Measurements from ENCODE around the gene STARD7. TPM values are rescaled to one million over a fixed set of nuclear protein-coding genes. Genes with fewer than 3 reads are reported as not detected.
"Not testable (repeated sequence)": the region's sequence is repeated elsewhere in the genome, so short reads cannot be mapped to it uniquely, and the experiment has no call there.

STARD7 gene
- total RNA-seq (2014; rRNA removed; shearing (Covaris generic)): 208 and 228 TPM in 2 replicates
- 125 and 154 TPM in 2 replicates for polyA plus RNA-seq (2015; cell fraction: cytosol; rRNA removed)
- 113 and 157 TPM in 2 replicates for polyA plus RNA-seq (2015; cell fraction: nucleus; rRNA removed)

GRCh38 chr2:96208143-96209010 is at the start of gene STARD7:
Gene STARD7 (minus strand): TSS chr2:96208827. CDS start chr2:96208434, 393 bp downstream.
- in situ Hi-C loops (cut with HindIII; ENCODE audit: low pct_unique_long_range_greater_than_20kb, low sequenced_read_pairs): no loop called here
- peak; percentile 95 for DNase-seq (ENCODE audit: low read depth, low spot score)

DNA sequence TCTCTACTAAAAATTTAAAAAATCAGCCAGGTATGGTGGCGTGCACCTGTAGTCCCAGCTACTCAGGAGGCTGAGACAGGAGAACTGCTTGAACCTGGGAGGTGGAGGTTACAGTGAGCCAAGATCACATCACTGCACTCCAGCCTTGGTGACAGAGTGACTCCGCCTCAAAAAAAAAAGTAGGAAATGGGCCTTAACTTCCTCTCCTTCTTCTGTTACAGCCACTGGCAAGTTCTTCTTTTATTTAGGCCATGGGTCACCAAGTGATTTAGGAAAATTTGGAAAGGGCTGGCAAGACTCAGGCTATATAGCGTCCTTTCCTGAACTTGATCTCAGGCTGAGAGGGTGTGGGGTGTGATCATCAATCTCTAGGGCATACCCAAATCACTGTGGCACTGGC is 49.1 kb upstream of the STARD7 start:
- DNase-seq (ENCODE audit: low read depth, low spot score); in situ Hi-C loops (cut with HindIII; ENCODE audit: low pct_unique_long_range_greater_than_20kb, low sequenced_read_pairs): not testable (repeated sequence)

GRCh38 chr2:96256611-96257113 is 48.0 kb upstream of the STARD7 start:
- in situ Hi-C loops (cut with HindIII; ENCODE audit: low pct_unique_long_range_greater_than_20kb, low sequenced_read_pairs): no loop called here
- DNase-seq (ENCODE audit: low read depth, low spot score): no peak

- DNase-seq (ENCODE audit: low read depth, low spot score): no peak
- in situ Hi-C loops (cut with HindIII; ENCODE audit: low pct_unique_long_range_greater_than_20kb, low sequenced_read_pairs): no loop called here
These were observed 45.9 kb upstream of the STARD7 start for GRCh38 chr2:96254571-96254970.

DNA sequence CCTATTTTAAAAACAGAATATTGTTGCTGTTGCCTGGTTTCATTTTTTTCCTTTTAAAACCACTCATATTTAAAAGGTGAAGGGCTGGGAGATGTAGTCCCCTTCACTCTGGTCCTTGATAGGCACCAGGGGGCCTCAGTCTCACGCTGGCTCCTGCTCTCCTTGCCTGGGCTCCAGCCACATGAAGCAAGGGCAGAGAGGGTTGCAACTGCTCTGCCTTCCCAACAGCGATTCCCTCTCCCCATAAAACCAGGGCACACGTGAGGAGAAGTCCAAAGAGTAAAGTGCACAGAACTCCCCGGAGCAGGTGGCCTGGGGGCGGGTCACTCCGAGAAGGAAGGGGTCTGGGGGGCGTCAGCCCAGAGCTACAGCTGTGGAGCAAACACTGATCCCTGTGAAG is 44.4 kb upstream of the STARD7 start:
- in situ Hi-C loops (cut with HindIII; ENCODE audit: low pct_unique_long_range_greater_than_20kb, low sequenced_read_pairs): no loop called here
- no peak for DNase-seq (ENCODE audit: low read depth, low spot score)

DNA sequence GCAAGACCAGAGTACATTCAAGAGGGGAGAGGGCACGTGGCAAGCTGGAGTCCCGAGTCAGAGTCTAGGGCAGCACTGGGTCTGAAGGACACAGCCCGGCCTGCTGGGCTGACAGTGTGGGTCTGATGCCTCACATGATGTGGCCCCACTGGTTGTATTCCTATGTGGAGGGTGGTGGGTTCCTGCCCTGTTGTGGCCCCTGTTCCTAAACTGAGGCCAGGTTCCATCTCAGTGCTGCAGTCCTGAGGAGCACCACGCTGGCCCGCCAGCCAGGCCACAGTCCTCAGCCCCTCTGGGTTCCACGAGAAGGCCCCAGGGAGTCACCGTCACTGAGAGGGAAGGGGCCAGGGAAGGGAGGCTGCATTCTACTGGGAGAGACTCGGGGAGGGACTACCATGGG is 43.9 kb upstream of the STARD7 start:
- DNase-seq (ENCODE audit: low read depth, low spot score): no peak
- in situ Hi-C loops (cut with HindIII; ENCODE audit: low pct_unique_long_range_greater_than_20kb, low sequenced_read_pairs): no loop called here

DNA sequence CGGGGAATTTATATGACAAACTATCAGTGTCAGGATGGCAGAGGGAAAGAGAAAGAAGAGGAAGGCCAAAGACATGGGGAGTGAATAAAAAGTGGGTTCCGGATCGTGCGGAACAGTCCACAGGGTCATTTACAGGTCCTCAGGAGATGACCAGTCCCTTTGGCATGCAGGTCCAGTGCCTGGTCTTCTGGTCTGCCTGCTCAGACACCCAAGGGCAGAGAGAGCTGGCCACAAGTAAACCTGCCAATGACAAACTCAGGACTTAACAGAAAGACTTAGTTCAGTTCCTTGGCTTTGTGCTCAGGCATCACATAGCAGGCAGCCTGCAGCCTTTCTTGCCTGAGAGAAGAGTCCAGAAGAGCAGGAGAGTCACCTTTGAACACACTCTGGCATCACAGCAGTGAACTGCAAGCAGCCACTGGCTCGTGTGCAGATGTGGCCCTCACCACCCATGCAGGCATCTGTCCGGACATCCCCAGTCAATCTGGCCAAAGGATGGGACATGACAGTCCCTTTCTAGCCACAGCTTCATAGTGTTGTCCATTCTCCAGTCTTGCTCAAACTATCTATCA is 43.2 kb upstream of the STARD7 start:
- peak; percentile 59 for DNase-seq (ENCODE audit: low read depth, low spot score)
- in situ Hi-C loops (cut with HindIII; ENCODE audit: low pct_unique_long_range_greater_than_20kb, low sequenced_read_pairs): no loop called here

DNA sequence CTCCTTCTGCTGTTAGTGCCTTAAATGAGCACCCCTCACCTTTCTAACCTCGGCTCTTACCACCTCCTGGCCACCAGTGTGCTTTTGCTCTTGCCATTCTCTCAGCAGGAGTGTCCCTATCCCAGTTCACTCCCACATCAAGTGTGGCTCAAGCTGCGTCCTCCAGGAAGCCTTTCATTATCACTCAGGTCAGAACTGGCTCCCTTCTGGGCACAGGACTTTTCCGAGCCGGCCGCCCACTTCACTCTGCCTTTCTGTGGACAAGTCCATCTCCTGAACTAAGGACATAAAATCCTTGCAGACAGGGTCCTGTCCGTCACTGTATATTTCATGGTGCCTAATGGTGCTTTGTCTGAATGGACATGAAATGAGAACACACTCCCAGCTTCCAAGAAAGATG is 41.6 kb upstream of the STARD7 start:
- in situ Hi-C loops (cut with HindIII; ENCODE audit: low pct_unique_long_range_greater_than_20kb, low sequenced_read_pairs): no loop called here
- no peak for DNase-seq (ENCODE audit: low read depth, low spot score)

DNA sequence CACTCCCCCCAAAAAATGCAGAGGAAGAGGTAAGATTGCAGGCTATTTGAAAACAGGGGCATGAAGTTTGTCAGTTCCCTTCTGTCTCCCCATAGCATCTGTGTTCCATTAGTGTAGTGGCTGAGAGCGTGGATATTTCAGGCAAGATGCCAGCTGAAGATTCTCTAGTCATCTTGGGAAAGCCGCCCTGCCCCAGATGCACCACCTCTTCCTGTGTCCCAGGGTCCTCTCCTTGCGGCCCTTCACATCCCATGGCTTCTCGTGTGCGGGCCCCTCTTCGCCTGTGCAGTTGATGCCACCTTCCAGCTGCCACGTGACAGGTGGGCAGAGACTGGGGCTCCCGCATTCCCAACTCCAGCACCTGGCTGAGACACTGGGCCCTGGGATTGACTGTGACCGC is 41.0 kb upstream of the STARD7 start:
- in situ Hi-C loops (cut with HindIII; ENCODE audit: low pct_unique_long_range_greater_than_20kb, low sequenced_read_pairs): no loop called here
- no peak for DNase-seq (ENCODE audit: low read depth, low spot score)

GRCh38 chr2:96248624-96249023 is 40.0 kb upstream of the STARD7 start:
- in situ Hi-C loops (cut with HindIII; ENCODE audit: low pct_unique_long_range_greater_than_20kb, low sequenced_read_pairs): no loop called here
- DNase-seq (ENCODE audit: low read depth, low spot score): no peak

DNA sequence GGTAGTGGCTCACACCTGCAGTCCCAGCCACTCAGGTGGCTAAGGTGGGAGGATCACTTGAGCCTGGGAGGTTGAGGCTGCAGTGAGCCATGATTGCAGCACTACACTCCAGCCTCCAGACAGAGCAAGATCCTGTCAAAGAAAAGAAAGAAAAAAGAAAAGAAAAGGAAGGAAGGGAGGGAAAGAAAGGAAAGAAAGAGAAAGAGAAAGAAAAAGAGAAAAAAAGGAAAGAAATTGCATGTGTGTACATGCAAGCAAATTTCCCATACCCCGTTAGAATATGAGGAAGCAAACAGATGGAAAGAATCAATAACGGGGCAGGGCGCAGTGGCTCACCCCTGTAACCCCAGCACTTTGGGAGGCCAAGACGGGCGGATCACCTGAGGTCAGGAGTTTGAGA is 39.3 kb upstream of the STARD7 start:
- in situ Hi-C loops (cut with HindIII; ENCODE audit: low pct_unique_long_range_greater_than_20kb, low sequenced_read_pairs): no loop called here

GRCh38 chr2:96247009-96247408 is 38.4 kb upstream of the STARD7 start:
- no peak for DNase-seq (ENCODE audit: low read depth, low spot score)
- in situ Hi-C loops (cut with HindIII; ENCODE audit: low pct_unique_long_range_greater_than_20kb, low sequenced_read_pairs): no loop called here

More for the DNA sequence above, 39.3 kb upstream of the STARD7 start:
- no peak for DNase-seq (ENCODE audit: low read depth, low spot score)

DNA sequence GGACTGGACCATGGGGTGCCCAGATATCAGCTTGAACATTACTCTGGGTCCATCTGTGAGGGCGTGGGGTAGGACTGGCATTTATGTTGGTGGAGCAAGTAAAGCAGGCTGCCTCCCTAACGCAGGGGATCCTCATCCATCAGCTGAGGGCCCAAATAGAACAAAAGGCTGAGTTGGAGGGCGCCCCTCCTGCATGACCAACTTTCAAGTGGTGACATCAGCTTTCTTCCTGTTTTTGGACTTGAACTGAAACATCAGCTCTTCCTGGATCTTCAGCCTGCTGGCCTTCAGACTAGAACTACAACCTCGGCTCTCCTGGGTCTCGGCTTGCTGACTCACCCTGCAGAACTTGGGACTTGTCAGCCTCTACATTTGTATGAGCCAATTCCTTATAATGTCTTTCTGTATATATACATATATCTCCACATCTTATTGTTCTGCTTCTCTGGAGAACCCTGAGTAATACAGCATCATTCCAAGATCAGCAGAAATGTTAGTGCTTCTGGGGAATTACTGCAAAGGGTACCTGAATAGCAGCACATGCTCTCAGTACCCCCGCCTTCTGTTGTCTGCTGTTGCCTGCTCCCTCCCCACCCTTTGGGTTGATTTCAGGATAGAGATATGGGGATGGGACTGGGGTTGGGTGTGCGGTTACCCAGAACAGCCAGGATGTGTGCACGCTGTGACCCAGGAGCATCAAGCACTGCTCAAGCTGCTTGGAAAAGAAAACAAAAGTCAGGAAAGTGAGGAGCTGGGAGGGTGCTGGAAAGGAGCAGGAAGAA is 37.2 kb upstream of the STARD7 start:
- DNase-seq (ENCODE audit: low read depth, low spot score): no peak
- in situ Hi-C loops (cut with HindIII; ENCODE audit: low pct_unique_long_range_greater_than_20kb, low sequenced_read_pairs): no loop called here

GRCh38 chr2:96243843-96244242 is 35.2 kb upstream of the STARD7 start:
- no peak for DNase-seq (ENCODE audit: low read depth, low spot score)
- in situ Hi-C loops (cut with HindIII; ENCODE audit: low pct_unique_long_range_greater_than_20kb, low sequenced_read_pairs): no loop called here

DNA sequence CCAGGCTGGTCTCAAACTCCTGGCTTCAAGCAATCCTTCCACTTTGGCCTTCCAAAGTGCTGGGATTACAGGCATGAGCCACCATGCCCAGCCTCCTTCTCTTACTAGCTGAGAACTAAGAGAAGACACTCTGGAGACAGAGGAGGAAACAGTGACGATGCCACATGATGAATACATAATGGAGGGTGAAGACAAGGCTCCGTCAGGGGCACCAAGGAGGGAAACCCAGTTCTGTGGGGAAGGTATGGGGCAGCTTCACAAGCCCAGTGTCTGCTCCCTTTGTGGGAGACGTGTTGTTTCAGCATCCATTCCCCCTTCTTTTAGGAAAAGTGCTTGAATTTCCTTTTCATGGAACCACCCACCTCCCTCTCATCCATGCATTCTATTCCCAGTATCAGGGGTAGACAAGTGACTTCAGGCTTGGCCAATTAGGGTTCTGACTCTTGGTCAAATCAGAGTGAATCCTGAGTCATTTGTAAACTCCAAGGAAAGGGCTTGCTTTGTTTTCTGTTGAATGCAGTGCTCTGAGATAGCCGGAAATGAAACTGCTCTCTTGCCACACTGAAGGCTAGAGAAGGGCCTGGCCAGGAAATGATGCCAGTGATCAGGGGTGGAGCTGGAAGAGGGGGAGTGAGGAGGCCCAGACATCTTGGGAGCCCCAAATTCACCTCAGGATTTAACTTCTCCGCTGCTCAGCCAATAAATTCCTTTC is 33.4 kb upstream of the STARD7 start:
- in situ Hi-C loops (cut with HindIII; ENCODE audit: low pct_unique_long_range_greater_than_20kb, low sequenced_read_pairs): no loop called here
- DNase-seq (ENCODE audit: low read depth, low spot score): peak; percentile 94

GRCh38 chr2:96241227-96241626 is 32.6 kb upstream of the STARD7 start:
- DNase-seq (ENCODE audit: low read depth, low spot score): no peak
- in situ Hi-C loops (cut with HindIII; ENCODE audit: low pct_unique_long_range_greater_than_20kb, low sequenced_read_pairs): no loop called here

- in situ Hi-C loops (cut with HindIII; ENCODE audit: low pct_unique_long_range_greater_than_20kb, low sequenced_read_pairs): no loop called here
- DNase-seq (ENCODE audit: low read depth, low spot score): no peak
These were observed 31.9 kb upstream of the STARD7 start for GRCh38 chr2:96240341-96241038.
